LNCAP (cell line): Measurements from ENCODE around the gene SSR4.

Experiments
- CTCF ChIP-seq: fragments of 450-650 bp; IDR thresholded peaks from 2 replicates; pipeline ENCODE4 v1.5.1; 2017; ENCODE audit warnings: mild to moderate bottlenecking

The SSR4 gene

GRCh38 chrX:153812220-153812619, 17.8 kb downstream of the SSR4 start:
- no peak for TF ChIP-seq CTCF

GRCh38 chrX:153813161-153813560, 18.7 kb downstream of the SSR4 start:
- TF ChIP-seq CTCF = no peak

- TF ChIP-seq CTCF = no peak
Measured at GRCh38 chrX:153814591-153815315, 20.3 kb downstream of the SSR4 start.

- no peak for TF ChIP-seq CTCF
Measured at GRCh38 chrX:153816831-153817690, 22.6 kb downstream of the SSR4 start.

- TF ChIP-seq CTCF = no peak
Measured at GRCh38 chrX:153818571-153819383, 24.3 kb downstream of the SSR4 start.

- no peak for TF ChIP-seq CTCF
Measured at GRCh38 chrX:153819384-153820040, 25.0 kb downstream of the SSR4 start.

GRCh38 chrX:153820601-153821000, 26.1 kb downstream of the SSR4 start:
- TF ChIP-seq CTCF = no peak
